Thymus (tissue), 11 donors: Measurements from ENCODE around the gene KCNJ14. TPM values are rescaled to one million over a fixed set of nuclear protein-coding genes. Genes with fewer than 3 reads are reported as not detected.
A peak's percentile ranks its signal among the peaks of the same experiment; 100 is the strongest.

ENCODE experiments used
- DNase-seq, 9 donors: peaks; one replicate each; pipeline ENCODE4 v3.0.0-alpha.2; 2013; ENCODE audit warnings: low spot score in 9 of 9, low read depth in 6 of 9, missing footprints in 1 of 9
- H3K27ac ChIP-seq, 2 donors: one replicate each; pipeline ENCODE4 v1.5.1; 2013; ENCODE audit warnings: control low read depth in 1 of 2, low read depth in 1 of 2, low read length in 1 of 2, mild to moderate bottlenecking in 1 of 2, moderate library complexity in 1 of 2
- H3K27me3 ChIP-seq, 2 donors: one replicate each; pipeline ENCODE4 v1.5.1; 2013; ENCODE audit warnings: low read length in 1 of 2; ENCODE audit not compliant: control insufficient read depth in 2 of 2, insufficient read depth in 1 of 2
- H3K36me3 ChIP-seq, 2 donors: one replicate each; pipeline ENCODE4 v1.5.1; 2013; ENCODE audit warnings: low read length in 1 of 2, mild to moderate bottlenecking in 1 of 2, moderate library complexity in 1 of 2; ENCODE audit not compliant: control insufficient read depth in 2 of 2, insufficient read depth in 2 of 2
- H3K4me1 ChIP-seq, 2 donors: one replicate each; pipeline ENCODE4 v1.5.1; 2013; ENCODE audit warnings: low read length in 2 of 2; ENCODE audit not compliant: control insufficient read depth in 2 of 2, insufficient read depth in 2 of 2
- H3K4me3 ChIP-seq, 2 donors: one replicate each; pipeline ENCODE4 v1.5.1; 2013; ENCODE audit warnings: low read length in 2 of 2, control low read depth in 1 of 2, mild to moderate bottlenecking in 1 of 2
- H3K9me3 ChIP-seq, 2 donors: one replicate each; pipeline ENCODE4 v1.5.1; 2013; ENCODE audit warnings: low read length in 1 of 2, mild to moderate bottlenecking in 1 of 2; ENCODE audit not compliant: control insufficient read depth in 2 of 2, insufficient read depth in 1 of 2
- WGBS: extraction: QIAGEN DNeasy Blood & Tissue Kit; methylation state at CpG from one replicate; pipeline ENCODE4 v1.1.7; 2013; 5-methylcytosine and 5-hydroxymethylcytosine counted together
- polyA plus RNA-seq: library from polyadenylated mRNA; stranded (reverse); fragments of 200-250 nt; gene quantifications from one replicate; pipeline ENCODE4 v1.2.3, GENCODE V29; 2013
- total RNA-seq: library from RNA; stranded (reverse); fragments of 120-200 nt; gene quantifications from one replicate; pipeline ENCODE4 v1.2.4, GENCODE V29; 2013
- donor health status: healthy.

The KCNJ14 gene
- total and polyA plus RNA-seq, 2 donors = 0.19 to 0.78 TPM

DNA sequence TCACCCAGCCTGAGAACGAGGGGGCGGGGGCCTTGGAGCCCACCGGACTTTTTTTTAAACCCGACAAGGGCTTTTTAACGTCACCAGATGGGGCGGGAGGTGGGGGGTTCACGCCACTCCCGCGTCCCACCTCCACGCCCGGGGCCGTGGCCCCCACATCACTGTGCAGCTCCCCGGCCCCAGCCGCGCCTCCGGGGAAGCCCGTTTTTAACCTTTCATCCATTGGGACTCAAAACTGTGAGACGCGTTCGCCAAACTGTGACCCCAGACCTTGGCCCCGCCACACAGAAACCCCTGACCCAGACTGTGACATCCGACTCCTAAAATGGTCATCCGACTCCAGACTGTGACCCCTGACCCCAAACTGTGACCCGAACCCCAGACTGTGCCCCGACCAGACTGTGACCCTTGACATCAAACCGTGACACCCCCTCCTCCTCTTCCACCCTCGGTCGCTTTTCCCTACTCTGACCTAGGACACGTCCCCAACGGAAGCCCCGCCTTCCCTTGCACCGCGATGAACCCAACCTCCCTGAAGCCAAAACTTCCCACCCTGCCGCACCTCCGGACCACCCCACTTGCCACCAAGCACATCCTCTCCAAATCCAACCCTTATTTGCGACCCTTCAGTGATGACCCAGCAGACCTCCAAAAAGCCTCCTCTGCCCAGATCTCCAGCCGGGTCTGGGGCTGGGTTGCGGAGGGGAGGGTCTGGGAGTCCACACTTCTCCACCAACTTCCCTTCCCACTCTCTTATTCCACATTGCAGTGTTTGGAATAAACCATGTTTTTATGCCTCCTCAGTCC is 11.0 kb upstream of the KCNJ14 start:
- H3K27ac ChIP-seq = no peak overlapping the region
- H3K4me1 ChIP-seq = peaks cover 9 to 23% of the 10 kb centered on the region in 2 donors
- no peak for DNase-seq
- H3K27me3 ChIP-seq = peaks cover 40 to 53% of the 10 kb centered on the region in 2 donors
- H3K4me3 ChIP-seq = peak overlapping the region in 1 of 2 donors; percentile 2
- H3K9me3 ChIP-seq = peaks cover 1 to 7% of the 10 kb centered on the region in 2 donors
- 20% methylated on average over 38 of the region's 38 CpGs for WGBS
- peaks cover 10 to 23% of the 10 kb centered on the region in 2 donors for H3K36me3 ChIP-seq

DNA sequence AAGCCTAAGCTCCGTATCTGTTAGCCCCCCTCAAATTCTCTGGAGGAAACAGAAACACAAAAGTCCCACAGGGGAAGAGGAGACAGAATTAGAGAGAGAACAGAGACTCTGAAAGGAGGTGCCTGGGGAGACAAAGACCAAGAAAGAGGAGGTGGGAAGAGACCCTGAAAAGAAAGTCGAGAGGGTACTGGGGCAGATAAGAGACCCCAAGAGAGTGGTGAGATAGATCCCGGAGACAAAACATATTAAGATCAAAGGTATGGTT is 10.5 kb upstream of the KCNJ14 start:
- H3K4me1 ChIP-seq = peaks cover 9 to 23% of the 10 kb centered on the region in 2 donors
- WGBS = 48% methylated on average over 3 of the region's 3 CpGs

DNA sequence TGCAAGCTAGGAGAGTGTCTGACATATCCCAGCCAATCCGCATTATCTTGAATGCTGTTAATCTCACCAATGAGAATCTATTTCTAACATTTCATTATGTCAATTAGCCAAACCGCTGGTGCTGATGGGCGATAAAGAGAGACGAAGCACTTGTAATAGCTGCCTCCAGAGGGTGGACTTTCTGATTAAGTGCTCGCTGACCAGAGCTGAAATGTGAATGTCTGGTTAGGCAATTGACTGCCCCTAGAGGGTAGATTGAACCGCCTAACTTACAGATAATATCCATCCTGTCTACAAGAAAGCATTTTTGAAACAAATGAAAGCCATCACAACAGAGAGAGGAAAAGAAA is 10.1 kb upstream of the KCNJ14 start:
- Histone ChIP-seq H3K9me3 (peaks cover 1 to 7% of the 10 kb centered on the region in 2 donors), H3K27me3 (peaks cover 39 to 46% of the 10 kb centered on the region in 2 donors), H3K4me3 (peak overlapping the region; percentile 75 to 95), H3K27ac (peak overlapping the region in 1 of 2 donors; percentile 85), H3K4me1 (peaks cover 9 to 23% of the 10 kb centered on the region in 2 donors), H3K36me3 (peaks cover 19 to 31% of the 10 kb centered on the region in 2 donors)
- 14% methylated on average over 6 of the region's 6 CpGs for WGBS
- DNase-seq = no peak

More for the DNA sequence above, 10.5 kb upstream of the KCNJ14 start:
- H3K27ac ChIP-seq = no peak overlapping the region
- peaks cover 40 to 49% of the 10 kb centered on the region in 2 donors for H3K27me3 ChIP-seq
- H3K4me3 ChIP-seq = peak overlapping the region; percentile 75 to 95
- DNase-seq = no peak
- peaks cover 1 to 7% of the 10 kb centered on the region in 2 donors for H3K9me3 ChIP-seq
- peaks cover 15 to 28% of the 10 kb centered on the region in 2 donors for H3K36me3 ChIP-seq

GRCh38 chr19:48445606-48446481 is 9.5 kb upstream of the KCNJ14 start, which contains the start of gene GRWD1:
Gene GRWD1, plus strand, starts transcription at chr19:48445983. Its CDS starts 23 bp downstream, at chr19:48446006.
- H3K4me1 ChIP-seq = peaks cover 9 to 23% of the 10 kb centered on the region in 2 donors
- H3K4me3 ChIP-seq = peak within 1 kb of the TSS; percentile 75 to 95
- peak; percentile 84 to 98 (median 95) for DNase-seq
- peaks cover 36 to 40% of the 10 kb centered on the region in 2 donors for H3K27me3 ChIP-seq
- peaks cover 25 to 37% of the 10 kb centered on the region in 2 donors for H3K36me3 ChIP-seq
- peaks cover 1 to 7% of the 10 kb centered on the region in 2 donors for H3K9me3 ChIP-seq
- under 1% methylated on average over 61 of the region's 61 CpGs for WGBS
- peak within 1 kb of the TSS; percentile 85 to 90 for H3K27ac ChIP-seq

DNA sequence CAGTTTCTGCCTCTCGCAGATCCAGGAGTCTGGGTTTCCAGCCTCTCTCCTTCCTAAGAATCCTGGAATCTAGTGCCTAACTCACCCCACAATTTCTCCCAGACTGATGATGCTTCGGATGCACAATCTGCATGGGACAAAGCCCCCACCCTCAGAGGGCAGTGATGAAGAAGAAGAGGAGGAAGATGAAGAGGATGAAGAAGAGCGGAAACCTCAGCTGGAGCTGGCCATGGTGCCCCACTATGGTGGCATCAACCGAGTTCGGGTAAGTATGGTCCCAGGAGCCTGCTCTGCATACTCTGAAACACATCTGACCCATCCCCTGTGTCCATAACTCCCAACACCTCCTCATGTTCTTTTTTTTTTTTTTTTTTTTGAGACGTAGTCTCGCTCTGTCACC is 8.8 kb upstream of the KCNJ14 start:
- DNase-seq = no peak
- peaks cover 9 to 23% of the 10 kb centered on the region in 2 donors for H3K4me1 ChIP-seq
- peaks cover 32 to 45% of the 10 kb centered on the region in 2 donors for H3K36me3 ChIP-seq
- no peak overlapping the region for H3K27ac ChIP-seq
- 92% methylated on average over 6 of the region's 7 CpGs for WGBS
- peaks cover 1 to 7% of the 10 kb centered on the region in 2 donors for H3K9me3 ChIP-seq
- H3K27me3 ChIP-seq = peaks cover 32 to 36% of the 10 kb centered on the region in 2 donors
- peak overlapping the region; percentile 75 to 95 for H3K4me3 ChIP-seq

DNA sequence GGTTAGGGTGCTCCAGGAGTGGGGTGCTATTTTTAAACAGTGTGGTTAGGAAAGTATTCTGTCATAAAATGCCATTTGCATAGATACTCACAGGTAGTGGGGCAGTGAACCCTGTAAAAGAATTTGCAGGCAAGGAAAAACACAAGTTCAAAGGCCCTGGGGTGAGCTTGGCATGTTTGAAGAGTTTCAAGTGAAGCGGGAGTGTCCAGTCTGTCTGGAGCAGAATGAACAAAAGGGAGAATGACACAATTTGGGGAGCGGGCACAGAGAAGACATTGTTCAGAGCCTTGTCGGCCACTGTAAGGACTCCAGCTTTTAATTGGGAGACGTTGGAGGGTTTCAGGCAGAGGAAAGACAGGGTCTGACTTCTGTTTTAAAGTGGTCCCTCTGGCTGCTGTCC is 6.8 kb upstream of the KCNJ14 start:
- WGBS = 98% methylated on average over 4 of the region's 4 CpGs
- Histone ChIP-seq H3K36me3 (peaks cover 51 to 59% of the 10 kb centered on the region in 2 donors), H3K9me3 (peaks cover 1 to 7% of the 10 kb centered on the region in 2 donors), H3K27ac (no peak overlapping the region), H3K4me1 (peaks cover 9 to 23% of the 10 kb centered on the region in 2 donors), H3K4me3 (no peak overlapping the region), H3K27me3 (peaks cover 17 to 20% of the 10 kb centered on the region in 2 donors)
- DNase-seq = no peak

GRCh38 chr19:48450441-48450840 is 4.9 kb upstream of the KCNJ14 start:
- no peak overlapping the region for H3K4me3 ChIP-seq
- peaks cover 69 to 72% of the 10 kb centered on the region in 2 donors for H3K36me3 ChIP-seq
- H3K4me1 ChIP-seq = peaks cover 4 to 7% of the 10 kb centered on the region in 2 donors
- no peaks in the 10 kb centered on the region for H3K9me3 ChIP-seq
- no peak overlapping the region for H3K27ac ChIP-seq
- H3K27me3 ChIP-seq = peaks cover 0 to 2% of the 10 kb centered on the region in 2 donors
- 97% methylated on average over 23 of the region's 23 CpGs for WGBS
- no peak for DNase-seq

DNA sequence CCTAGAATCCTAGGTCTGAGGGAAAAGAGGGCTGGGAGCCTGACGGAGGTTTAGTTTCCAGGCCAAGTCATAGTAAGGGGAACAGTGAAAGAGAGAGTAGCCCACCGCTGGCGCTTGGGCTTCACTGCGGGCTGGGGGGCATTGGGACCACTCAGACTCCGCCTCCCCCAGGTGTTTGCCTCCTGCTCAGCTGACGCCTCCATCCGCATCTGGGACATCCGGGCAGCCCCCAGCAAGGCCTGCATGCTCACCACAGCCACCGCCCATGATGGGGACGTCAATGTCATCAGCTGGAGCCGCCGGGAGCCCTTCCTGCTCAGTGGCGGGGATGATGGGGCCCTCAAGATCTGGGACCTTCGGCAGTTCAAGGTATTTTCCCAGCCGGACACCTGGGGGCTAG is 4.5 kb upstream of the KCNJ14 start:
- Histone ChIP-seq H3K27me3 (no peaks in the 10 kb centered on the region), H3K4me3 (no peak overlapping the region), H3K36me3 (peaks cover 74 to 76% of the 10 kb centered on the region in 2 donors), H3K27ac (no peak overlapping the region), H3K9me3 (no peaks in the 10 kb centered on the region), H3K4me1 (peaks cover 4 to 6% of the 10 kb centered on the region in 2 donors)
- DNase-seq = no peak
- WGBS = 96% methylated on average over 15 of the region's 15 CpGs

DNA sequence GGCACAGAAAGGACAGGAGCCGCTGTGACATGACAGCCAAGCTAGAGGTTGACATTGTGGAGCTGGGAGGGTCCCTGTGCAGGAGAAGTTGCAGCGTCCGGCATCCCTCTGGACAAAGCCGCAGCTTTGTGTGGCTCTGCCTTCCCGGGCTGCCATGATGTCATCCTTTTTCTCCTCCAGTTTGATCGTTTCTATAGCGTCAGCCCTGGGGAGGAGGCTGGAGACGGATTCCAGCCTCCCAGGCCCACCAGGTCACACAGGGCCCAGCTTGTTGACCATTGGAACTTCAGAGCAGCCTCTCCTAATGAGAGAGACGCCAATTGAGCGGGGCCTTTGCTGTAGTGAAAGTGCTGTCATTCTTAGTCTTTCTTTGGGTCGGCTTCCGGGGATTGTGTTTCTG is 3.8 kb upstream of the KCNJ14 start:
- Histone ChIP-seq H3K4me1 (peaks cover under 1 to 1% of the 10 kb centered on the region in 2 donors), H3K36me3 (peaks cover 81 to 83% of the 10 kb centered on the region in 2 donors), H3K4me3 (no peak overlapping the region), H3K9me3 (no peaks in the 10 kb centered on the region), H3K27me3 (no peaks in the 10 kb centered on the region), H3K27ac (no peak overlapping the region)
- 98% methylated on average over 12 of the region's 12 CpGs for WGBS
- DNase-seq = no peak
